22Rv1 (cell line): ENCODE data around the gene PIAS1.

Source experiments
- H3K27ac ChIP-seq: fragments of 450-650 bp; 2 replicates; pipeline ENCODE4 v1.5.1; 2017
- ZFX ChIP-seq: fragments of 450-650 bp; IDR thresholded peaks from 2 replicates; pipeline ENCODE4 v1.6.1; 2017; ENCODE audit warnings: antibody characterized with exemption, borderline replicate concordance
- TF ChIP-seq, protein P1 (sequence below): fragments of 450-650 bp; IDR thresholded peaks from 2 replicates; pipeline ENCODE4 v1.5.1; 2017; ENCODE audit warnings: mild to moderate bottlenecking

The PIAS1 gene

GRCh38 chr15:68203486-68203885, 149.4 kb downstream of the PIAS1 start:
- no peak for TF ChIP-seq ZFX
- TF ChIP-seq, protein P1, sequence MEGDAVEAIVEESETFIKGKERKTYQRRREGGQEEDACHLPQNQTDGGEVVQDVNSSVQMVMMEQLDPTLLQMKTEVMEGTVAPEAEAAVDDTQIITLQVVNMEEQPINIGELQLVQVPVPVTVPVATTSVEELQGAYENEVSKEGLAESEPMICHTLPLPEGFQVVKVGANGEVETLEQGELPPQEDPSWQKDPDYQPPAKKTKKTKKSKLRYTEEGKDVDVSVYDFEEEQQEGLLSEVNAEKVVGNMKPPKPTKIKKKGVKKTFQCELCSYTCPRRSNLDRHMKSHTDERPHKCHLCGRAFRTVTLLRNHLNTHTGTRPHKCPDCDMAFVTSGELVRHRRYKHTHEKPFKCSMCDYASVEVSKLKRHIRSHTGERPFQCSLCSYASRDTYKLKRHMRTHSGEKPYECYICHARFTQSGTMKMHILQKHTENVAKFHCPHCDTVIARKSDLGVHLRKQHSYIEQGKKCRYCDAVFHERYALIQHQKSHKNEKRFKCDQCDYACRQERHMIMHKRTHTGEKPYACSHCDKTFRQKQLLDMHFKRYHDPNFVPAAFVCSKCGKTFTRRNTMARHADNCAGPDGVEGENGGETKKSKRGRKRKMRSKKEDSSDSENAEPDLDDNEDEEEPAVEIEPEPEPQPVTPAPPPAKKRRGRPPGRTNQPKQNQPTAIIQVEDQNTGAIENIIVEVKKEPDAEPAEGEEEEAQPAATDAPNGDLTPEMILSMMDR, result no peak
- H3K27ac ChIP-seq, result no peak overlapping the region

- no peak for TF ChIP-seq ZFX
- TF ChIP-seq, protein P1, result no peak
- no peak overlapping the region for H3K27ac ChIP-seq
Observed at GRCh38 chr15:68203956-68204355, 149.8 kb downstream of the PIAS1 start.

DNA sequence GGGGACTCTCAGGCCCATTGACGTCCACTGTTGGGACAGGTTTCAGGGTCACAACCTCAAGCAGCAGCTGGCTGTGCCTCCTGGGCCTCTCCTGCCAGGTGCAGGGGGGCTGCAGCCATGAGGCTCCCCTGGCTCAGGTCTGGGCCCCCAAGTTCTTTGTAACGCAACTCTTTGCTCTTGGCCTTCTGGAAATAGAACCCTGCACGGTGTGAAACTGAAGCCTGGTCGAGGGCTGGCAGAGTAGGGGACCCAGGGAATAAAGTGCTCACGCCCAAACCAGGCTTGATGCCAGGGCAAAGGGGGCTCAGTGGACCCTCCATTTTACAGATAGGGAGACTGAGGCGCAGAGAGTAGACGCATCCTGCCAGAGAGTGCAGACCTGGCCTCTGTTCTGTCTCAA, 150.2 kb downstream of the PIAS1 start:
- no peak for TF ChIP-seq ZFX
- TF ChIP-seq, protein P1, result no peak
- H3K27ac ChIP-seq, result peak overlapping the region; percentile 73

- H3K27ac ChIP-seq, result peak within 1 kb of the TSS; percentile 73
Observed at GRCh38 chr15:68204776-68205557, 150.9 kb downstream of the PIAS1 start, which contains the start of gene CALML4. CALML4 (minus strand) TSS chr15:68205332; CDS start chr15:68205247, 85 bp downstream.

DNA sequence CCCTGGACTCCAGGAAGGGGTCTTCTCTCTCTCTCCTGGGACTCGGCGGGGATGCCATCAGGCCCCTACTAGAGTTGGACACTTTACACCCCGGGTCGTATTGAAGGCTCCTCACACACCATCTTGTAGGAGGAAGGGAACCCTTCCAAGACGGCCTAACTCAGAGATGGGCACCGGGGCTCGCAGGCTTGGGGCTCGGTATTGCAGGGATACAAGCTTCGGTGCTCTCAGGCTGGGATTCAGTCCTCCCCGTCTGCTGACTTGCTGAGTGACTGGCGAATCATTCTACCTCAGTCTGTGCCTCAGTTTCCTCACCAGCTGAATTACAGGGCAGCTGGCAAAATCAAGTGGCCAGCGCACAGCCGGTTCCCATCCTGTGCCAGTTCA, 151.4 kb downstream of the PIAS1 start:
- peak overlapping the region; percentile 73 for H3K27ac ChIP-seq
- TF ChIP-seq, protein P1, result no peak
- TF ChIP-seq ZFX, result no peak

More at GRCh38 chr15:68204776-68205557, 150.9 kb downstream of the PIAS1 start, which contains the start of gene CALML4:
- TF ChIP-seq ZFX, result no peak
- TF ChIP-seq, protein P1, result no peak

- peak overlapping the region; percentile 73 for H3K27ac ChIP-seq
- TF ChIP-seq, protein P1, result no peak
- TF ChIP-seq ZFX, result no peak
Observed at GRCh38 chr15:68205954-68206539, 151.9 kb downstream of the PIAS1 start.

- H3K27ac ChIP-seq, result no peak overlapping the region; the same call in 1 of the 2 replicates
- TF ChIP-seq, protein P1, result no peak
- TF ChIP-seq ZFX, result no peak
Observed at GRCh38 chr15:68206711-68207151, 152.6 kb downstream of the PIAS1 start.
